Heart right ventricle (tissue), 16 donors: ENCODE results near the gene ANKRD50. TPM values are rescaled to one million over a fixed set of nuclear protein-coding genes. Genes with fewer than 3 reads are reported as not detected.

Source experiments
- ATAC-seq, 8 donors: fragments of 200-7000 bp; cut with Tn5 transposase; one replicate each; pipeline ENCODE4 v1.9.1; 2020; ENCODE audit warnings: mild to moderate bottlenecking in 8 of 8, moderate library complexity in 8 of 8, moderate number of reproducible peaks in 1 of 8
- DNase-seq, 2 donors: peaks; one replicate each; pipeline ENCODE4 v3.0.0-alpha.2; 2020
- H3K27ac ChIP-seq, 10 donors: fragments of 200-600 bp; sonication (generic) in 2 of 10; one replicate each; pipeline versions ENCODE4 v1.5.0 to v1.8.0; 2020 to 2022; ENCODE audit warnings: mild to moderate bottlenecking in 3 of 10
- H3K27me3 ChIP-seq, 7 donors: fragments of 200-600 bp; one replicate each; pipeline ENCODE4 v1.8.0; 2021 to 2022; ENCODE audit warnings: mild to moderate bottlenecking in 2 of 7
- H3K36me3 ChIP-seq, 9 donors: fragments of 200-600 bp; sonication (generic) in 1 of 9; one replicate each; pipeline versions ENCODE4 v1.5.0 to v1.8.0; 2020 to 2022; ENCODE audit warnings: mild to moderate bottlenecking in 2 of 9
- H3K4me1 ChIP-seq, 9 donors: fragments of 200-600 bp; sonication (generic) in 1 of 9; one replicate each; pipeline versions ENCODE4 v1.5.0 to v1.8.0; 2020 to 2022; ENCODE audit warnings: mild to moderate bottlenecking in 4 of 9
- H3K4me3 ChIP-seq, 10 donors: fragments of 200-600 bp; sonication (generic) in 2 of 10; one replicate each; pipeline versions ENCODE4 v1.5.0 to v1.8.0; 2020 to 2022; ENCODE audit warnings: mild to moderate bottlenecking in 7 of 10, moderate library complexity in 2 of 10
- H3K9me3 ChIP-seq, 11 donors: fragments of 200-600 bp in 10 of 11; sonication (generic) in 2 of 11; one replicate each; pipeline versions ENCODE4 v1.5.0 to v1.8.0; 2013 to 2022; ENCODE audit warnings: mild to moderate bottlenecking in 2 of 11, control low read depth in 1 of 11, moderate library complexity in 1 of 11
- CTCF ChIP-seq, 9 donors: fragments of 200-600 bp; sonication (generic) in 2 of 9; IDR thresholded peaks; one replicate each; pipeline versions ENCODE4 v1.5.0 to v1.8.0; 2021 to 2022; ENCODE audit warnings: antibody characterized with exemption in 9 of 9, mild to moderate bottlenecking in 5 of 9, moderate library complexity in 1 of 9
- WGBS, 2 donors: extraction: QIAGEN DNeasy Blood & Tissue Kit; methylation state at CpG; one replicate each; pipeline ENCODE4 v1.1.7; 2013; ENCODE audit warnings: inconsistent platforms in 1 of 2; 5-methylcytosine and 5-hydroxymethylcytosine counted together
- intact Hi-C, 10 donors: fragments of 100-400 bp; cut with DNase I; formaldehyde crosslinking; loops; one replicate each; pipeline versions ENCODE4 v1.11.1 to v1.14.2; 2022
- polyA plus RNA-seq, 2 donors: library from polyadenylated mRNA; stranded (reverse); fragments of 200-250 nt; gene quantifications; one replicate each; pipeline ENCODE4 v1.2.3, GENCODE V29; 2013
- total RNA-seq, 10 donors: library from RNA; stranded (reverse); fragmentation: NEBNext Ultra II Directional in 3 of 10; extraction: Animal tissue kit (Norgen Biotek cat#: 25700) in 3 of 10; gene quantifications; one replicate each; pipeline versions ENCODE4 v1.2.1 to v1.2.4, GENCODE V29; 2021 to 2023
- donor health status: Arrhythmogenic right ventricular cardiomyopathy.
- donor health status: ischemic (EF 13 %, LVEDD 7.1; RV severe dilation, severe dysfunction).
- donor health status: healthy with polysubstance abuse.
- donor health status: DM: no; HTN: yes; CAD: no.
- donor health status: DM: no; HTN: no; CAD: no.
- donor health status: ischemic (EF 25% LVEDD 6.9; RV normal size, moderate dysfunction).
- donor health status: ischemic (EF 25% LVEDD 5.7; RV mildly dilated, moderate dysfunction).
- donor health status: healthy.
- donor health status: DM: yes; HTN: yes; CAD: no.
- donor health status: Ischemic cardiomyopathy.
- donor health status: ischemic (EF 35%, LVEDD 5.7; RV mildly dilated, moderate dysfunction).
- donor health status: nonischemic (EF 11% LVEDD 7.7; RV severe dilation, severe dysfunction).
- donor health status: DM: yes; HTN: yes; CAD: no.
- donor health status: PGD.
- donor health status: ischemic (EF 29% LVEDD 5.4; RV normal size, mild dysfunction).
- donor health status: nonischemic (EF 23%, LVEDD 6.1; RV moderate dilation, normal function).

The ANKRD50 gene
- total and polyA plus RNA-seq, 12 donors, result 2.1 to 20.1 (median 7.3) TPM

- no peaks in the 10 kb centered on the region for H3K9me3 ChIP-seq
- peak overlapping the region in 7 of 10 donors; percentile 5 to 93 (median 89) for H3K4me3 ChIP-seq
- peaks cover 0 to 49% (median 20%) of the 10 kb centered on the region in 9 donors for H3K4me1 ChIP-seq
- ATAC-seq (no peak), DNase-seq (no peak)
- intact Hi-C loops, result loop anchor here in 7 of 10 donors (5.0 to 10.0 kb wide), 5 partner anchors 225 to 375 kb away; no protein-coding TSS in a partner anchor
- peaks cover 0 to 19% (median 0%) of the 10 kb centered on the region in 9 donors for H3K36me3 ChIP-seq
- no peaks in the 10 kb centered on the region for H3K27me3 ChIP-seq
- TF ChIP-seq CTCF (IDR thresholded peaks at IDR 0.05), result no peak
- peak overlapping the region in 1 of 10 donors; percentile 95 for H3K27ac ChIP-seq
- WGBS, 2 donors, result 43 to 54% methylated on average over 7 of the region's 7 CpGs
These were observed 2.4 kb downstream of the ANKRD50 start for GRCh38 chr4:124710015-124710741.

- H3K4me1 ChIP-seq, result peaks cover 0 to 56% (median 28%) of the 10 kb centered on the region in 9 donors
- peaks cover 0 to 25% (median 0%) of the 10 kb centered on the region in 9 donors for H3K36me3 ChIP-seq
- intact Hi-C loops, result loop anchor here in 1 of 10 donors (10.0 kb wide), 1 partner anchor 374 kb away; no protein-coding TSS in a partner anchor
- H3K27me3 ChIP-seq, result no peaks in the 10 kb centered on the region
- WGBS, 2 donors, result 74 to 83% methylated on average over 1 of the region's 1 CpG
- H3K27ac ChIP-seq, result no peak overlapping the region
- ATAC-seq, result no peak
- peak overlapping the region in 3 of 10 donors; percentile 10 to 93 (median 90) for H3K4me3 ChIP-seq
- H3K9me3 ChIP-seq, result no peaks in the 10 kb centered on the region
- TF ChIP-seq CTCF (IDR thresholded peaks at IDR 0.05), result no peak
- no peak for DNase-seq
These were observed 3.8 kb downstream of the ANKRD50 start for GRCh38 chr4:124708517-124709300.

- H3K4me1 ChIP-seq, result peaks cover 0 to 56% (median 28%) of the 10 kb centered on the region in 9 donors
- no peak overlapping the region for H3K4me3 ChIP-seq
- no peak overlapping the region for H3K27ac ChIP-seq
- ATAC-seq (no peak), DNase-seq (no peak)
- no peaks in the 10 kb centered on the region for H3K27me3 ChIP-seq
- H3K9me3 ChIP-seq, result no peaks in the 10 kb centered on the region
- intact Hi-C loops, result loop anchor here in 1 of 10 donors (10.0 kb wide), 1 partner anchor 371 kb away; no protein-coding TSS in a partner anchor
- no peak for TF ChIP-seq CTCF (IDR thresholded peaks at IDR 0.05)
- 57 to 77% methylated on average over 2 of the region's 2 CpGs for WGBS, 2 donors
- peaks cover 0 to 34% (median 4%) of the 10 kb centered on the region in 9 donors for H3K36me3 ChIP-seq
These were observed 7.1 kb downstream of the ANKRD50 start for GRCh38 chr4:124705393-124705792.

- no peak for TF ChIP-seq CTCF (IDR thresholded peaks at IDR 0.05)
- ATAC-seq, result no peak
- intact Hi-C loops, result loop anchor here in 1 of 10 donors (10.0 kb wide), 1 partner anchor 368 kb away; no protein-coding TSS in a partner anchor
- H3K9me3 ChIP-seq, result no peaks in the 10 kb centered on the region
- peaks cover 0 to 34% (median 4%) of the 10 kb centered on the region in 9 donors for H3K36me3 ChIP-seq
- DNase-seq, result no peak
- no peak overlapping the region for H3K4me3 ChIP-seq
- 83 to 89% methylated on average over 6 of the region's 6 CpGs for WGBS, 2 donors
- H3K27me3 ChIP-seq, result no peaks in the 10 kb centered on the region
- no peak overlapping the region for H3K27ac ChIP-seq
- H3K4me1 ChIP-seq, result peaks cover 0 to 35% (median 15%) of the 10 kb centered on the region in 9 donors
These were observed 9.4 kb downstream of the ANKRD50 start for GRCh38 chr4:124703154-124703553.
